Panc1 (cell line): ENCODE data around the gene NKAIN2.

Source experiments
- CTCF ChIP-seq: fragments of 450-650 bp; IDR thresholded peaks from 2 replicates; pipeline ENCODE4 v1.5.1; 2017; ENCODE audit warnings: mild to moderate bottlenecking
- SIN3A ChIP-seq: IDR thresholded peaks from 2 replicates; pipeline ENCODE4 v1.6.1; 2012; ENCODE audit warnings: low read depth, mild to moderate bottlenecking, low read length, moderate library complexity, borderline replicate concordance; ENCODE audit not compliant: insufficient read depth

DNA sequence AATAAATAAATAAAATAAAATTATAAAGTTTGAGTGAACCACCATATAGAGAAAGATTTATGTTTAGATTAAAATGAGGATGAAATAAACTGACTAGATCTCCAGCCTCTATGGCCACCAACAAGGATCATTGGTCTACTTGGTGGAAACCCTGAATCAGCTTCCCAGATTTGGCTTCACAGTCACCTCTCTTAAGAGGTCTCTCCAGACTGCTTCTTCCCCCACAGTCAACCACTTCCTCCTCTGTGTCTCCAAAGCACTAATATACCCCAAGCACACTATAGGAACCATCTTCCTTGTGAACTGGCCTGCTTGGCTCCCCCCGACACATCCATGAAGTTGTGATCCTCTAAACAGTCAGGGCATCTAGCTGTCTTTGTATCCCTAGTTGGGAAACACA lies 629.0 kb downstream of the NKAIN2 start:
- TF ChIP-seq CTCF (no peak), SIN3A (no peak)
